ENCODE measurements around the gene IMMP2L.
"Not testable (repeated sequence)": the region's sequence is repeated elsewhere in the genome, so short reads cannot be mapped to it uniquely, and the experiment has no call there.

IMMP2L gene

DNA sequence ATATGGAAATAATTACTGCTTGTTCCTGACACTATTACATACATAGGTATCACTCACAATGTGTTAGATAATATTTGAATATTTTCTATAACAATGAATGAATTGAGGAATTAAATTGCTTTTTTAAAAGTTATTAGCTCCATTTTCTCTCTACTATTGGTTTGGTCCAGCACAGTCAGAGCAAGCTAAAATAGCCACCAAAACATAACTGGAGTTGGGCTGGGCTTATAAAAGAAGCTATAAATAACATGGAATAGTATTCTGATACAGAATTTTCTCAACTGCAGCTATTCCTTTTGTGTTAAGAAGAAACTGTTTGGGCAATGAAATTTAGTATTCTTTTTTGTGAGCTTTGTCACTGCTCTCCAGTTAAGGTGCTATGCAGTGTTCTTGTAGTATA lies 614.0 kb downstream of the IMMP2L start:
- no peak for DNase-seq

- no peak for DNase-seq
Measured at GRCh38 chr7:110947408-110947807, 614.9 kb downstream of the IMMP2L start.

GRCh38 chr7:110944966-110945644 lies 617.2 kb downstream of the IMMP2L start:
- peak in 1 of 2 experiments; percentile 66 for DNase-seq

- no peak for DNase-seq
Measured at GRCh38 chr7:110944448-110944847, 617.8 kb downstream of the IMMP2L start.

- DNase-seq, result peak in 1 of 2 experiments; percentile 66
Measured at GRCh38 chr7:110943701-110944345, 618.5 kb downstream of the IMMP2L start.

- no peak for DNase-seq
Measured at GRCh38 chr7:110941385-110941784, 620.9 kb downstream of the IMMP2L start.

GRCh38 chr7:110940756-110941155 lies 621.5 kb downstream of the IMMP2L start:
- DNase-seq, result no peak

GRCh38 chr7:110938165-110938564 lies 624.1 kb downstream of the IMMP2L start:
- DNase-seq, result no peak

- DNase-seq, result not testable (repeated sequence)
Measured at GRCh38 chr7:110936665-110937064, 625.6 kb downstream of the IMMP2L start.

DNA sequence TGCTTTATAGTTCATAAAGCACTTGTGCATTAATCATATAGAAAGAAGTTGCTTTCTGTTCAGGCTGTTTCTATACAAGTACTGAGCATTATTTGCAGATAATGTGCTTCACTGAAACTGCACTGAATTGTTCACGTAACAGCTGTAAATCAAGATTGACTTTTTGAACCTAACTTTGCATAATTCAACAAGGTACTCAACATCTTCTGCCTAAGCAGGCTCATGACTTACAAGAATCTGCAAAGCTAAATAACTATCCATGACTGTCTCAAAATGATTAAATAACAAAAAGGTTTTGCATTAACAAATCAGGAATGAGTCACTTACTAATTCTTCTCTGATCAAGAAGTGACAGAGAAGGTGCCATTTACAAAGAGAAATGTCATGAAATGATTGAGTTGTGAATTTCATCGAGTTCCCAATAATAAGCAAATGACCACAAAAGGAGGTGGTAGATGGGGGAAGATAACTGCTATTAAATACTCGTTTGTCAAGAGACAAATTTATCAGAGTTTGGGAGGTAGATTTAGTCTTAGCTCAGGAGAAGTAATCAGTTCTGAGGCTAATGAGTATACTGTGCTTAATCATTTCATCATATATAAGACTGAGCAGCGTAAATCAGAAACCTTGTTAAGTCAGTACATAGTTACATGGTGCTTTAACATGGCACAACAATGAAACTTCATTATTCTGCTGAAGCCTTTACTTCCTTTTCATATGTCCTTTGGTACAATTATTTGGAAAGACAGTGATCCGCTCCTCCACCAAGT lies 632.6 kb downstream of the IMMP2L start:
- no peak for DNase-seq

DNA sequence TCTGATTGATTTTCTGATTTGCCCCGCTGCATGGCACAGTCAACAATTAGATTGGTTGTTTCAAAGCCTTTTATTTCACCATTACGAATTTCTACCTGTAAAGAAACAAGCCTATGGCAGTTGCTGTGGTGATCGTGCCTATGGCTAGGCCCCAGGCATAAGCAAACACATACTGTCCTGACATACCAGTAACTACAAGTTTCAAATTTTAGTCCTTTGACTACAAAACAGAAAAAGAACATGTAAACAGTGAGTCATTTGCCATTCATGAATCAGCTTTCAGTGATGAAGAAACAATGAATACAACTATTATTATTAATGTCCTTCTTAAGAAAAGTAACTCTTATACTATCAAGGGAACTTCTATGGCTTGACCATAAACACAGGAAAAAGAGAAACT lies 639.4 kb downstream of the IMMP2L start:
- DNase-seq, result no peak

- DNase-seq, result no peak
Measured at GRCh38 chr7:110921595-110922151, 640.6 kb downstream of the IMMP2L start.

- no peak for DNase-seq
Measured at GRCh38 chr7:110918949-110919548, 643.2 kb downstream of the IMMP2L start.

- DNase-seq, result no peak
Measured at GRCh38 chr7:110914263-110914662, 648.0 kb downstream of the IMMP2L start.

DNA sequence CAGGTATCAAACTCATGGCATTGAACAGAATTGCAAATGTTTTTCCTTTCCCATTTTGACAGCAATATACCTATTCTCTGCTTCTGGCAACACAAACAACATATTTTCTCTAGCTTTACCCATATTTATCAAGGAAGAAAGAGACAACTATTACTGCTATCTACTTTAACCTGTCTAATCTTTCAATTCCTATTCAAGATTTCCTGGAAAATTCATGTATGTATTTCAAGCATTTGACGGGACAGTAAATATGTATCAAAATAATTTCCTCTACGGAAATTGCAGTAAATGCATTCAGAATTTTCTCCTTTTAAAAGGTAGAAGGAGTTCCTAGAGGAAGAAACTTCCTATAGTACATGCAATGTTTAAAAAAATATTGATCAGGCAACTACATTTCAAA lies 650.7 kb downstream of the IMMP2L start:
- DNase-seq, result no peak

DNA sequence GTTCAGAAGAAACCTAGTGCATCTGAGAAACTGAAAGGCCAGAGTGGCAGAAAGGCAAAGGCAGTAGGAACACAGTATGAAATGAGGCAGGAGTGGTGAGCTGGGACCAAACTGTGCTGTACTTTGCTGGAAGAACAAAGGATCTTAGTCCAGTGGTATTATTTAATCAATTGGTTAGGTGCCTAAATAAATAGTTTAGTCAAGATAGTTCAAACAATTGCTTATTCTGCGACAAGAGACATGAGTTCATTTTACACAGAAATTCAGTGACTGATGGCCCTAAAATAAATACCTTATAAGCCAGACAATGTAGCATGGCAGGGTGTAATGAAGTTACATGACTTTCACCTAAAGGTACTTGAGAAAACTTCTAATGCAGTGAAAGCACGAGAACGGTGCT lies 653.2 kb downstream of the IMMP2L start:
- DNase-seq, result no peak

- no peak for DNase-seq
Measured at GRCh38 chr7:110905773-110906566, 656.3 kb downstream of the IMMP2L start.

GRCh38 chr7:110898516-110898915 lies 663.8 kb downstream of the IMMP2L start:
- DNase-seq, result no peak

- DNase-seq, result no peak
Measured at GRCh38 chr7:110897538-110897937, 664.8 kb downstream of the IMMP2L start.

- DNase-seq, result no peak
Measured at GRCh38 chr7:110894111-110894510, 668.2 kb downstream of the IMMP2L start.

DNA sequence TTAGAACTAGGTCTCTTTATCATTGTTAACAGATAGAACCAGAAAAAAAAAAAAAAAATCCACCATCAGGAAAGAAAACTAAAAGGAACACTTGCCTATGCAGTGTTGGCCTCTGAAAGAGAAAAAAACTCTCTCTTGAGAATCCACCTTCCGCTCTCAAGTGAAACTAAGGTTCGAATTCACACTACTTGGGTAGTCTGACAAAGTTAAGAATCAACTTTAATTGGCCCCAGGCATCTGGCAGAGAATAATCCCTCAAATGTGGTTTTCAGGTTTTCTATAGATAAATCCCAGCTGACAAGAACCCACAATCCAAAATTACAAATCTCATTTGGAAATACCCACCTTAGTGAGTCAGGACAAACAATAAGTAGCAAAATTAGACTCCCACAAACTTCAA lies 671.1 kb downstream of the IMMP2L start:
- peak in 1 of 2 experiments; percentile 3 for DNase-seq

GRCh38 chr7:110890101-110890500 lies 672.2 kb downstream of the IMMP2L start:
- no peak for DNase-seq
